ENCODE data around the gene MEGF6.

MEGF6 gene

GRCh38 chr1:3450202-3450863 is 161.0 kb downstream of the MEGF6 start:
- Histone ChIP-seq H3K9me3 (ENCODE audit: low read length) (peaks cover under 1% of the 10 kb centered on the region), H3K36me3 (ENCODE audit: insufficient read depth, low read length) (no peaks in the 10 kb centered on the region), H3K4me1 (ENCODE audit: insufficient read depth, low read length) (peaks cover 10% of the 10 kb centered on the region), H2AFZ (ENCODE audit: low read depth, low read length) (no peak overlapping the region), H3K4me3 (ENCODE audit: low read length) (no peak overlapping the region), H3K27me3 (ENCODE audit: insufficient read depth, low read length) (peaks cover 3% of the 10 kb centered on the region)

DNA sequence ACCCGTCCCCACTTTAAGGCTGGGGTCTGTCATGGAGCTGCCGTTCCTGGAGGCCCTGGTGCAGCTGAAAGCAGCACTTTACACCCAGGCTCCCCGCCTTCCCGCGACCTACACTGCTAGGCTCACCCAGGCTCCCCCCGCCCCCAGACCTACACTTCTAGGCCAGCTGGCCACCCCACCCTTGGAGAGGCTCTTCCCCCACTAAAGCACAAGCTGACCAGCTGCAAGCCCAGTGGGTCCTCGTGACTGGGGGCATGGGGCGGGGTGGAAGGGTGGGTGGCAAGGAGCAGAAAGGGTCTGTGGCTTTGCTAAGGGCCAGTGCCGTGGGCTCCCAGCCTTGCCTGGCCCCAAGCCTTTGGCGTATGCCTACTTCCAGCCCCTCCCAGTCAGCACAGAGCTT is 166.6 kb downstream of the MEGF6 start:
- H3K9me3 ChIP-seq (ENCODE audit: low read length) = peaks cover 2% of the 10 kb centered on the region
- peaks cover 4% of the 10 kb centered on the region for H3K4me1 ChIP-seq (ENCODE audit: insufficient read depth, low read length)
- H2AFZ ChIP-seq (ENCODE audit: low read depth, low read length) = no peak overlapping the region
- H3K27me3 ChIP-seq (ENCODE audit: insufficient read depth, low read length) = peaks cover 22% of the 10 kb centered on the region
- no peaks in the 10 kb centered on the region for H3K36me3 ChIP-seq (ENCODE audit: insufficient read depth, low read length)
- H3K4me3 ChIP-seq (ENCODE audit: low read length) = no peak overlapping the region

DNA sequence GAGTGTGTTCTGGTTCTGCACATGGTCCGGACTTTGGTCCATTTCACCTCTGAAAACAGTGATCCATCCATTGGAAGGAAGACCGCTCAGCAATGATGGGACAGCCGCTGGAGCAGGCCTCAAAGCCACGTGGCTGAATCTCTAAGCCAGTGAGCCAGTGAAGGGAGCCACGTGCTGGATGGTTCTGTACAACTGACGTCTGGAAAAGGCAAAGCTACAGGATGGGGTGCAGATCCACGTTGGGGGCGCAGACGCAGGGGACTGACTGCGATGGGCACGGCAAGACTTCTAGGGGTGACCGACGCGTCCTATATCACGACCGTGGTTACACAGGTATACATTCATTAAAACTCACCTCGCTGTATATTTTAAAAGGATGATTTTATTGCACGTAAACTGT is 167.0 kb downstream of the MEGF6 start:
- Histone ChIP-seq H3K9me3 (ENCODE audit: low read length) (peaks cover 2% of the 10 kb centered on the region), H3K27me3 (ENCODE audit: insufficient read depth, low read length) (peaks cover 22% of the 10 kb centered on the region), H2AFZ (ENCODE audit: low read depth, low read length) (no peak overlapping the region), H3K4me3 (ENCODE audit: low read length) (no peak overlapping the region), H3K36me3 (ENCODE audit: insufficient read depth, low read length) (no peaks in the 10 kb centered on the region), H3K4me1 (ENCODE audit: insufficient read depth, low read length) (peaks cover 4% of the 10 kb centered on the region)

GRCh38 chr1:3443807-3444206 is 167.5 kb downstream of the MEGF6 start:
- Histone ChIP-seq H3K4me3 (ENCODE audit: low read length) (no peak overlapping the region), H3K9me3 (ENCODE audit: low read length) (peaks cover 3% of the 10 kb centered on the region), H3K27me3 (ENCODE audit: insufficient read depth, low read length) (peaks cover 23% of the 10 kb centered on the region), H3K36me3 (ENCODE audit: insufficient read depth, low read length) (no peaks in the 10 kb centered on the region), H2AFZ (ENCODE audit: low read depth, low read length) (no peak overlapping the region), H3K4me1 (ENCODE audit: insufficient read depth, low read length) (peaks cover 4% of the 10 kb centered on the region)

DNA sequence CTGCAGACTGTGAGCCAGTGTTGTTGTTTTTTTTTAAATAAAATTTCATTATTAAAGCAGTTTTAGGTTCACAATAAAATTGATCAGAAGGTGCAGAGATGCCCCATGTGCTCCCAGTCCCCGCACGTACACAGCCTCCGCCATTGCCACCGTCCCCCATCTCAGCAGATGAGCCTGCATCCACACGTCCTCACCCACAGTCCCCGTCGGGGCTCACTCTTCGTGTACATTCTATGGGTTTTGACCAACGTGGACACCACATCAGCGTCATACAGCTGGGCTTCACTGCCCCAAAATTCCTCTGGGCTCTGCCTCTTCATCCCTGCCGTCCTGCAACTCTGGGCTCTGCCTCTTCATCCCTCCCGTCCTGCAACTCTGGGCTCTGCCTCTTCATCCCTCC is 168.4 kb downstream of the MEGF6 start:
- Histone ChIP-seq H3K9me3 (ENCODE audit: low read length) (peaks cover 5% of the 10 kb centered on the region), H2AFZ (ENCODE audit: low read depth, low read length) (no peak overlapping the region), H3K36me3 (ENCODE audit: insufficient read depth, low read length) (no peaks in the 10 kb centered on the region), H3K4me3 (ENCODE audit: low read length) (no peak overlapping the region), H3K27me3 (ENCODE audit: insufficient read depth, low read length) (peaks cover 25% of the 10 kb centered on the region), H3K4me1 (ENCODE audit: insufficient read depth, low read length) (peaks cover 4% of the 10 kb centered on the region)

DNA sequence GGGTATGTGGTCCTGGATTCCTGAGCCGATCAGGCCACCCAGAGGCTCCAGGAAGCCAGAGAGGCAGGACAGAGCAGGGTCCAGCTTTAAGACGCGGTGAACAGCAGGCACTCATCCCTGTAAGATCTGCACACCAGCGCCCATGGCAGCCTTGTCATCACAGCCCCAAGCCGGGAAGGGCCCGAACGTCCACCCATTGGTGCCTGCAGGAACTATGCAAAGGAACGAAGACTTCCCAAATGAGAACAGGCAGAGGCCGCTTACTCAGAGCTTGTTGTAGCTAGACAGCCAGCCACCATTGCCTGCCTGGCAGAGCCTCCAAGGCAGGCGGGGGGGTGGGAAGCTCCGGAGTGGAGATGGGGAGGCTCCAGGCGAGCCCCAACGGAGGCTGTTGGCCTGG is 169.0 kb downstream of the MEGF6 start:
- no peaks in the 10 kb centered on the region for H3K36me3 ChIP-seq (ENCODE audit: insufficient read depth, low read length)
- no peak overlapping the region for H2AFZ ChIP-seq (ENCODE audit: low read depth, low read length)
- H3K27me3 ChIP-seq (ENCODE audit: insufficient read depth, low read length) = peaks cover 25% of the 10 kb centered on the region

GRCh38 chr1:3441880-3442279 is 169.4 kb downstream of the MEGF6 start:
- Histone ChIP-seq H3K4me1 (ENCODE audit: insufficient read depth, low read length) (peaks cover 4% of the 10 kb centered on the region), H3K9me3 (ENCODE audit: low read length) (peaks cover 9% of the 10 kb centered on the region), H3K4me3 (ENCODE audit: low read length) (no peak overlapping the region), H3K36me3 (ENCODE audit: insufficient read depth, low read length) (no peaks in the 10 kb centered on the region), H2AFZ (ENCODE audit: low read depth, low read length) (no peak overlapping the region), H3K27me3 (ENCODE audit: insufficient read depth, low read length) (peaks cover 25% of the 10 kb centered on the region)

More for the DNA sequence above, 169.0 kb downstream of the MEGF6 start:
- Histone ChIP-seq H3K9me3 (ENCODE audit: low read length) (peaks cover 7% of the 10 kb centered on the region), H3K4me1 (ENCODE audit: insufficient read depth, low read length) (peaks cover 4% of the 10 kb centered on the region), H3K4me3 (ENCODE audit: low read length) (no peak overlapping the region)

- H3K27me3 ChIP-seq (ENCODE audit: insufficient read depth, low read length) = peaks cover 25% of the 10 kb centered on the region
These were observed 169.9 kb downstream of the MEGF6 start for GRCh38 chr1:3441410-3441847.

GRCh38 chr1:3440711-3441409 is 170.4 kb downstream of the MEGF6 start:
- peaks cover 31% of the 10 kb centered on the region for H3K27me3 ChIP-seq (ENCODE audit: insufficient read depth, low read length)
- H3K9me3 ChIP-seq (ENCODE audit: low read length) = peaks cover 9% of the 10 kb centered on the region
- H3K4me3 ChIP-seq (ENCODE audit: low read length) = no peak overlapping the region
- H2AFZ ChIP-seq (ENCODE audit: low read depth, low read length) = no peak overlapping the region
- H3K4me1 ChIP-seq (ENCODE audit: insufficient read depth, low read length) = peaks cover 4% of the 10 kb centered on the region
- no peaks in the 10 kb centered on the region for H3K36me3 ChIP-seq (ENCODE audit: insufficient read depth, low read length)

More at GRCh38 chr1:3441410-3441847, 169.9 kb downstream of the MEGF6 start:
- H3K4me1 ChIP-seq (ENCODE audit: insufficient read depth, low read length) = peaks cover 4% of the 10 kb centered on the region
- H3K9me3 ChIP-seq (ENCODE audit: low read length) = peaks cover 9% of the 10 kb centered on the region
- no peaks in the 10 kb centered on the region for H3K36me3 ChIP-seq (ENCODE audit: insufficient read depth, low read length)
- H3K4me3 ChIP-seq (ENCODE audit: low read length) = no peak overlapping the region
- no peak overlapping the region for H2AFZ ChIP-seq (ENCODE audit: low read depth, low read length)

DNA sequence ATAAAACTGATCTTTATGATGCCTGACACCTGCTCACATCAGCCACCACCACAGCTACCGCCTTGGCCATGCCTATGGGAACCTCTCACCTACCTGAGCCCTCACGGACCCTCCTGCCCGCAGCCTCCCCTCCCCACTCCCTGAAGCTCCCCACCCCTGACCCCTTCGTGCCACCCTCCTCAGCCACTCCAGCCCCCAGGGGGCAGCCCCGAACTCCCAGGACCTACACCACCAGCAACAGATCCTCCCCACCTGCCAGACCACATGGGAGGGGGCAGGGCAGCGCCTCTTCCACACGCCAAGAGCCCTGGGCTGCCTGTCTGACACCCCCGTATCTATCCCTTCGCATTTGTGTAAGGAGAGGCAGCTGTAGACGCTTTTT is 171.0 kb downstream of the MEGF6 start:
- H3K4me3 ChIP-seq (ENCODE audit: low read length) = no peak overlapping the region
- H3K27me3 ChIP-seq (ENCODE audit: insufficient read depth, low read length) = peaks cover 31% of the 10 kb centered on the region
- H3K9me3 ChIP-seq (ENCODE audit: low read length) = peaks cover 9% of the 10 kb centered on the region

More for the DNA sequence above, 171.0 kb downstream of the MEGF6 start:
- Histone ChIP-seq H3K36me3 (ENCODE audit: insufficient read depth, low read length) (no peaks in the 10 kb centered on the region), H3K4me1 (ENCODE audit: insufficient read depth, low read length) (peaks cover 4% of the 10 kb centered on the region), H2AFZ (ENCODE audit: low read depth, low read length) (no peak overlapping the region)
